ENCODE measurements around the gene SLC37A3.

SLC37A3 gene

DNA sequence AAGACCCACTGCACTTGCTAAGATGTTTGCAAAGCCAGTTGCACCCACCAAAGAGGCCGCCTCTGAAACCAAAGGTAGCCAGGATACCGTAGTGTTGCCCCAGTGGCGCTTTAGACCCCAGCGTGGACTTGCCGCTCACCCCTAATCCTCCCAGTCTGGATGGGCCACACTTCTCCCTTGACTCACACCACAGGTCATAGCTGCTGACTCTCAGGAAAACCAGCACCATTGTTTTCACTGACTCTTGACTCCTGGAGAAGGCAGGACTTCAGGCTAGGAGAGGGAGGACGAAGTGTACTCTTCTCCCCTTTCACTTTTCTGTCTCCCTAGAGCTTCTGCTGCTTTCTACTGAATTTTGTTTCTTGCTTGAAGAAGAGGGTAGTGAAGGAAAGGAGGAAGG lies 27.8 kb upstream of the SLC37A3 start:
- no peak for TF ChIP-seq POU6F1 (CRISPR knock-in tag; IDR thresholded peaks at IDR 0.05; ENCODE audit: borderline replicate concordance, low read depth)
- TF ChIP-seq ZFP3 (CRISPR knock-in tag; IDR thresholded peaks at IDR 0.05) = no peak
- TF ChIP-seq BACH2 (CRISPR knock-in tag; IDR thresholded peaks at IDR 0.05; ENCODE audit: borderline replicate concordance) = no peak
- TF ChIP-seq TOX (CRISPR knock-in tag; IDR thresholded peaks at IDR 0.05; ENCODE audit: borderline replicate concordance) = no peak
- no peak for TF ChIP-seq RARB (CRISPR knock-in tag; IDR thresholded peaks at IDR 0.05)
- no peak for TF ChIP-seq TSHZ2 (CRISPR knock-in tag; IDR thresholded peaks at IDR 0.05)
- ATAC-seq = no peak; the same call in 2 of the 3 replicates

DNA sequence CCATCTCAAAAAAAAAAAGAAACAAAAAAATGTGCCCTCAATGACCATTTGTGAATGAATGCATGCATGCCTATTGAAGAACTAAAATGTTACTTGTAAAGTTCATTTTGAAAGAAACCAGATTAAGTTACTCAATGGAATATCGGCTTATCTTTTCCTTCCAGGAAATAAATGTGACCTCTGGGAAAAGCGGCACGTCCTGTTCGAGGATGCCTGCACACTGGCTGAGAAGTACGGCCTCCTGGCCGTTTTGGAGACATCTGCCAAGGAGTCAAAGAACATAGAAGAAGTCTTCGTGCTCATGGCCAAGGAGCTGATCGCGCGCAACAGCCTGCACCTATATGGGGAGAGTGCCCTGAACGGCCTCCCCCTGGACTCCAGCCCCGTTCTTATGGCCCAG lies 27.4 kb upstream of the SLC37A3 start:
- TF ChIP-seq SNAI2 (CRISPR knock-in tag; IDR thresholded peaks at IDR 0.05) (no peak), TSHZ2 (CRISPR knock-in tag; IDR thresholded peaks at IDR 0.05) (no peak), CSRNP3 (CRISPR knock-in tag; IDR thresholded peaks at IDR 0.05) (no peak), ZNF8 (CRISPR knock-in tag; IDR thresholded peaks at IDR 0.05) (no peak), OSR1 (CRISPR knock-in tag; IDR thresholded peaks at IDR 0.05) (no peak), RARB (CRISPR knock-in tag; IDR thresholded peaks at IDR 0.05) (no peak), ZFP3 (CRISPR knock-in tag; IDR thresholded peaks at IDR 0.05) (no peak), GLIS3 (CRISPR knock-in tag; IDR thresholded peaks at IDR 0.05) (no peak), CSDC2 (CRISPR knock-in tag; IDR thresholded peaks at IDR 0.05) (no peak)
- TF ChIP-seq, protein P1, sequence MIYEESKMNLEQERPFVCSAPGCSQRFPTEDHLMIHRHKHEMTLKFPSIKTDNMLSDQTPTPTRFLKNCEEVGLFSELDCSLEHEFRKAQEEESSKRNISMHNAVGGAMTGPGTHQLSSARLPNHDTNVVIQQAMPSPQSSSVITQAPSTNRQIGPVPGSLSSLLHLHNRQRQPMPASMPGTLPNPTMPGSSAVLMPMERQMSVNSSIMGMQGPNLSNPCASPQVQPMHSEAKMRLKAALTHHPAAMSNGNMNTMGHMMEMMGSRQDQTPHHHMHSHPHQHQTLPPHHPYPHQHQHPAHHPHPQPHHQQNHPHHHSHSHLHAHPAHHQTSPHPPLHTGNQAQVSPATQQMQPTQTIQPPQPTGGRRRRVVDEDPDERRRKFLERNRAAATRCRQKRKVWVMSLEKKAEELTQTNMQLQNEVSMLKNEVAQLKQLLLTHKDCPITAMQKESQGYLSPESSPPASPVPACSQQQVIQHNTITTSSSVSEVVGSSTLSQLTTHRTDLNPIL (CRISPR knock-in tag; IDR thresholded peaks at IDR 0.05; ENCODE audit: low read depth) = no peak
- no peak for ATAC-seq

- TF ChIP-seq TCF4 (CRISPR knock-in tag; IDR thresholded peaks at IDR 0.05; ENCODE audit: borderline replicate concordance) (no peak), BACH2 (CRISPR knock-in tag; IDR thresholded peaks at IDR 0.05; ENCODE audit: borderline replicate concordance) (no peak), PPARA (CRISPR knock-in tag; IDR thresholded peaks at IDR 0.05; ENCODE audit: borderline replicate concordance) (no peak), CSRNP3 (CRISPR knock-in tag; IDR thresholded peaks at IDR 0.05) (no peak), TOX (CRISPR knock-in tag; IDR thresholded peaks at IDR 0.05; ENCODE audit: borderline replicate concordance) (no peak), ZFP30 (CRISPR knock-in tag; IDR thresholded peaks at IDR 0.05) (no peak), ARNTL (CRISPR knock-in tag; IDR thresholded peaks at IDR 0.05; ENCODE audit: borderline replicate concordance, low read depth) (no peak), SNAI2 (CRISPR knock-in tag; IDR thresholded peaks at IDR 0.05) (no peak), OSR1 (CRISPR knock-in tag; IDR thresholded peaks at IDR 0.05) (no peak), ZNF70 (CRISPR knock-in tag; IDR thresholded peaks at IDR 0.05) (no peak), RARB (CRISPR knock-in tag; IDR thresholded peaks at IDR 0.05) (no peak), GLIS3 (CRISPR knock-in tag; IDR thresholded peaks at IDR 0.05) (no peak), ESRRG (CRISPR knock-in tag; IDR thresholded peaks at IDR 0.05) (no peak), CSDC2 (CRISPR knock-in tag; IDR thresholded peaks at IDR 0.05) (no peak)
- TF ChIP-seq, protein P2, sequence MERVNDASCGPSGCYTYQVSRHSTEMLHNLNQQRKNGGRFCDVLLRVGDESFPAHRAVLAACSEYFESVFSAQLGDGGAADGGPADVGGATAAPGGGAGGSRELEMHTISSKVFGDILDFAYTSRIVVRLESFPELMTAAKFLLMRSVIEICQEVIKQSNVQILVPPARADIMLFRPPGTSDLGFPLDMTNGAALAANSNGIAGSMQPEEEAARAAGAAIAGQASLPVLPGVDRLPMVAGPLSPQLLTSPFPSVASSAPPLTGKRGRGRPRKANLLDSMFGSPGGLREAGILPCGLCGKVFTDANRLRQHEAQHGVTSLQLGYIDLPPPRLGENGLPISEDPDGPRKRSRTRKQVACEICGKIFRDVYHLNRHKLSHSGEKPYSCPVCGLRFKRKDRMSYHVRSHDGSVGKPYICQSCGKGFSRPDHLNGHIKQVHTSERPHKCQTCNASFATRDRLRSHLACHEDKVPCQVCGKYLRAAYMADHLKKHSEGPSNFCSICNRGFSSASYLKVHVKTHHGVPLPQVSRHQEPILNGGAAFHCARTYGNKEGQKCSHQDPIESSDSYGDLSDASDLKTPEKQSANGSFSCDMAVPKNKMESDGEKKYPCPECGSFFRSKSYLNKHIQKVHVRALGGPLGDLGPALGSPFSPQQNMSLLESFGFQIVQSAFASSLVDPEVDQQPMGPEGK (CRISPR knock-in tag; IDR thresholded peaks at IDR 0.05; ENCODE audit: borderline replicate concordance) = no peak
- TF ChIP-seq, protein P1 (CRISPR knock-in tag; IDR thresholded peaks at IDR 0.05; ENCODE audit: low read depth) = no peak
These were observed 25.2 kb upstream of the SLC37A3 start for GRCh38 chr7:140423501-140423900.

More at GRCh38 chr7:140423501-140423900, 25.2 kb upstream of the SLC37A3 start:
- ATAC-seq = no peak

Measured in SK-N-SH treated with all-trans-retinoic acid at 6 μM for 48 hours (cell line).